GM19023 (cell line): Measurements from ENCODE around the gene BIK.
"Not testable (repeated sequence)": the region's sequence is repeated elsewhere in the genome, so short reads cannot be mapped to it uniquely, and the experiment has no call there.

ENCODE experiments used
- ATAC-seq: cut with Tn5 transposase; IDR thresholded peaks from one replicate; pipeline ENCODE4 v1.9.1; 2021; ENCODE audit warnings: mild to moderate bottlenecking, moderate library complexity; ENCODE audit not compliant: unreplicated experiment

Gene BIK

DNA sequence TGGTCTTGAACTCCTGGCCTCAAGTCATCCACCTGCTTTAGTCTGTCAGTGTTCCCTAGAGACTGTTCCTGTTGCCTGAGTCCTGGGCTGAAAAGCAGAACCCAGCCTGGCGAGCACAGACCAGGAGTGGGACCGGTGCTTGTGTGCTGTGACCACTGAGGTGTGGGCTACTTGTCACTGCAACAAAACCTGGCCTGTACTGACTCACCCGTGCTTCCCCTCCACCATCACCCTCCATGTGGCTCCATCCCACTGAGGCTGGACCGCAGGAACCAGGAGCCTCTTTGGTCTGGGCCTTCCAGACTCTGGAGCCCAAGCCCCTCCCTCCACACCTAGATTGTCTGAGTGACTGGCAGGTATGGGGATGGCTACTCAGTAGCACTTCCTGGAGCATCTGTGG, 24.0 kb downstream of the BIK start:
- ATAC-seq: no peak

DNA sequence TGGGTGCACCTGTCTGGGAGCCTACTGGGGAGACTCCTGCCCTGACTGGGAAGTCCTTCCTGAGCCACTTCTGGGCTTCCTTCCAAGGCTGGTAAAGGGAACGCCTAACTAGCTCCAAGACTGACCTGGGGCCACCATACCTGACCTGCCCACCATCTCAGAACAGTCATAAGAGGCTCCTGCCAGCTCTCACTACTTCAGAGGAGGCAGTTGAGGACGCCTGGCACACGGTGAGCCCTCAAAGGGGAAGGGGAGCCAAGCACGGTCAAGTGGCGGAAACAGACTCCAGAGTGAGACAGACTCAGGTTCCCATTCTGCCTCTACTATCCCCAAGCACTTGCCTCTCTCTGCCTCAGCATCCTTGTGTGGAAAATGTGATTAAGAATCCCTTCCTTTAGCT, 25.0 kb downstream of the BIK start:
- no peak for ATAC-seq

GRCh38 chr22:43136255-43136654, 25.7 kb downstream of the BIK start:
- no peak for ATAC-seq

- no peak for ATAC-seq
Observed at GRCh38 chr22:43136801-43137200, 26.3 kb downstream of the BIK start.

GRCh38 chr22:43142880-43143562, 32.5 kb downstream of the BIK start, which contains the start of gene MCAT:
Gene MCAT, minus strand, starts transcription at chr22:43143398. Its CDS starts 50 bp downstream, at chr22:43143348.
- ATAC-seq: peak; percentile 74

DNA sequence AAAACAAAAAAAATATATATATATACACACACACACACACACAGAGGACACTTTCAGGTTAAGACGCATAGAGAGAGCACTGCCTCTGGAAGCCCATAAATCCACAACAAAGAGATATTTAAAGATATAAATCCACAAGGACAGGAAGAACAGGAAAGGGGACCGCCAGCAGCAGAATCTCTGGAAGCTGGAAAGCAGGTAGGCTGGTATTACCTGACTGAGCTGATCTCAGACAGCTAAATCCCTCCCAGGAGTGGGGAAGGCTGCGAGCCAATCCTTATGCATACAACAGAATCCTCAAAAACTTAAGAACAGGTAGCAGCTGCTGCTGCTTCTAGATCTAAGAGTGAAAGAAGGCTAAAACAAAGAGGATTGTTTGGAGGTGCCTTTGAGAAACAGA, 34.4 kb downstream of the BIK start:
- ATAC-seq: no peak

DNA sequence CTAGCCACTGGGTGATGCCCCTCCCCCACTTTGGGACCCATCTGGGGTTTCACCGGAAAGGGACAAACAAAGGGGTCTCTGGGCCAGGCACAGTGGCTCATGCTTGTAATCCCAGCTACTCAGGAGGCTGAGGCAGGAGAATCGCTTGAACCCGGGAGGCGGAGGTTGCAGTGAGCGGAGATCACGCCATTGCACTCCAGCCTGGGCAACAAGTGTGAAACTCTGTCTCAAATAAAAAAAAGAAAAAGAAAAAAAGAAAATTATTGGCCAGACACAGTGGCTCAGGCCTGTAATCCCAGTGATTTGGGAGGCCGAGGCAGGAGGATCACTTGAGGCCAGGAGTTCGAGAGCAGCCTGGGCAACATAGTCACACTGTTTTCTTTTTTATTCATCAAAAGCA, 34.8 kb downstream of the BIK start:
- ATAC-seq: not testable (repeated sequence)

- ATAC-seq: not testable (repeated sequence)
Observed at GRCh38 chr22:43146332-43146731, 35.8 kb downstream of the BIK start.

- ATAC-seq: no peak
Observed at GRCh38 chr22:43147821-43148220, 37.3 kb downstream of the BIK start.

DNA sequence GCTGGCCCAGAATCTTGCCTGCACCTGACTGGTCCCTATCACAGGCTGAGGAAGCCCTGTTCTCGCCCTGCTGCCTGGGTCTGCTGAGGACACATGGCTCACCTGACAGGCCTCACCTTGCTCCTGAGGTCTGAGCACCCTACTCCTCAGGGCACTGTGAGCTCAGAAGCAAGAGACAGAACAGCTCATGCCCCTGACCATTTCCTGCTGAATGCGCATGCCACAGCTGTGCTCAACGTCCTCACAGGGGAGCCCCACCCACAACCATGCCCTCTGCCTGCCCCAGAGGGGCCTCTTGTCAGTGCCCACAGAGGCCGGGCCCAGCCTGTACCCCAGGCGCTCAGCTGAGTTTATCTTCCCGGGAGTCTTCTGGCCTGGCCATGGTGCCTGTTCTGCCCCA, 38.0 kb downstream of the BIK start:
- no peak for ATAC-seq

- no peak for ATAC-seq
Observed at GRCh38 chr22:43150731-43151206, 40.2 kb downstream of the BIK start.

DNA sequence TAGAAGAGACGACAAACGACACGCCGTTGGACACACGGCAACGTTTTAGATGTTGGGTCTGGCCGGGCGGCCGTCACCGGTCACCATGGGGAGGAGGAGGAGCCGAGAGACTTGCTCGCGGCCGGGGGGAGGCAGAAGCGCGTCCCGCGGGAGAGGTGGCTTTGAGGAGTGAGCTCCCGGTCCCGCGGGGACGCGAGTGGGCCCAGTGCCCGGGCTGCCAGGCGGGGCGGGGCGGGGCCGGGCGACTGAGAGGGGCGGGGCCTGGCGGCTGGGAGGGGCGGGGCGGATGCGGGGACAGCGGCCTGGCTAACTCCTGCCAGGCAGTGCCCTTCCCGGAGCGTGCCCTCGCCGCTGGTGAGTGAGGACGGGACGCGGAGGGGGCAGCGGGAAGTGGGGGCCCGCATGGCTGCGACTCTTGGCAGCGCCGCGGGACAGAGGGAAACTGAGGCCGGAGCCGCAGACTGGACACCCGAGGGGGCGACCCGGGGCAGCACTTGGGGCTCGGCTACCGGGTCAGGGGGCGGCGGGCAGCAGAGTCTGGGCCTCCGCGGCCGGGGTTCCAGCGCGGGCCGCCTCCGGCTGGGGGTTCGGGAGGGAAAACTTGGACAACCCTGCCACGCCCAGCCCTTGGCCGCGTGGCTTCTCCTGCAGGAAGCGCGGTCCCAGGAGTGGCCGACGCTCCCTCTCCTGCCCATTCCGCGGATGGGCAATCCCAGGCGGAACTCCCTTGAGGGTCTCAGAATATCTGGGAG, 40.9 kb downstream of the BIK start, which contains the start of gene TSPO:
Gene TSPO (plus strand): TSS at position 309 of the 752 bp plus-strand sequence. CDS start 7,680 bp downstream, outside the sequence.
- peak; percentile 47 for ATAC-seq

GRCh38 chr22:43152003-43152356, 41.4 kb downstream of the BIK start:
- no peak for ATAC-seq

- ATAC-seq: no peak
Observed at GRCh38 chr22:43152357-43153071, 42.0 kb downstream of the BIK start.

DNA sequence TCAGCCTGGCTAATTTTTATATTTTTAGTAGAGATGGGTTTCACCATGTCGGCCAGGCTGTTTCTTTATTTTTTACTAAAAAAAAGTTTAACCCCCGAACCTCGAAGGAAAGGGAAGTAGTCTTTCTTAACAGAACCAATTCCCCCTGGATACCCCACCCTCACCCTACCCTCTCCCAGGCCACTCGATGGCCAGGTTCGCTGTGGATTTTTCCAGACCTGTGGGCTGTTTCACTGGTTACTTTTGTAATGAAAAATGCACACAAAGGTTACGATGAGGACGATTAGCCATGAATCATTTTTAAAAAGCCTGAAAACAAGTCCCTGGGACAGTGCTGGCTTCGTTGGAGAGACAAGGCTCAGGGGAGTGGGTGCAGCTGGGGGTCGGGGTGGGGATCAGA, 43.3 kb downstream of the BIK start:
- no peak for ATAC-seq

DNA sequence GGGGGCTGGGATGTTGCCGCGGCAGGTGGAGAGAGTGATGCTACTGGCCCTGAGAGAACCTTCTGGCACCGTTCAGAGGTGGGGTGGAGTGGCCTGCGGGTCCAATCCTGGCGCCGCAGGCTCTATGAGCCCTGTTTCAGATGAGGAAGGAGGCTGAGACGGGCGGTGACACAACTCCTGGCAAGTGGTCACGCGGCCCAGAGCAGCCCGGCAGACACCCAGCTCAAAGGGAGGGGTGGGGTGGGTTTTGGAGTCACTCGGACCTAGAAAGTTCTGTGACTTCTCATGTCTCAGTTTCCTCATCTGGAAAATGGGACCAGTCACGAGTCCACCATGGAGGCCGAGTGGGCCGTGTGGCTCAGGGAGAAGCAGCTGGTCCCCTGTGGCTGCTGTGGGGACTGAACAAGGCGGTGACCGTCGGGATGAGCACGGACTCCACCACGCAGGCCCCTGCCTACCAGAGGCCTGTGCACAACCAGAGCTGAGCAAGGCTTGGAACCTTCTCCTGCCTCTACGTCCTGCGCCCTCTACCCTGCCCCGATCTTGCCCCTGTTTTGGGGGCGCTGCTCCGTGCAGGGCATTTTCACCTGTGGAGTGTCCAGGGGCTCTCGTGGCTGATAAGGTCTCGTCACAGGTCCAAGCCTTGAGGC, 44.5 kb downstream of the BIK start:
- no peak for ATAC-seq

DNA sequence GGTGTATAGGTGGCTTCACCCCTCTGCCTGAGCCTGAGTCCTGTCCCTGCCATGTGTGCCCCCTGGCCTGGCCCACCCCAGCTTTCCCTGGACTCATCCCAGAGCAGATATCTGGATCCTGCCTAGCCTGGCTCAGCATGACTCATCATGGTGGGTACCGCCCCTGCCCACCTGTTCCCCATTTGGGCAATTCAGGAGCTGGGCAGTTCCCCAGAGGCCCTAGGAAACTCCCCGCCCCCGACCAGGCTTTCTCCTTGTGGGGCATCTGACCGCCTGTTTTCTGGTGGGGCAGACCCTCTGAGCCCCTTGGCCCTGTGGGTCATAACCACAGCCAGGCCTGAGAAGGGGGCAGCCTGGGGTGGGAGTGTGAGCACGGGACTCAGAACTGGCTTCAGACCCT, 45.2 kb downstream of the BIK start:
- no peak for ATAC-seq

- no peak for ATAC-seq
Observed at GRCh38 chr22:43156413-43156812, 45.9 kb downstream of the BIK start.

GRCh38 chr22:43157874-43158546, 47.5 kb downstream of the BIK start:
- ATAC-seq: no peak

DNA sequence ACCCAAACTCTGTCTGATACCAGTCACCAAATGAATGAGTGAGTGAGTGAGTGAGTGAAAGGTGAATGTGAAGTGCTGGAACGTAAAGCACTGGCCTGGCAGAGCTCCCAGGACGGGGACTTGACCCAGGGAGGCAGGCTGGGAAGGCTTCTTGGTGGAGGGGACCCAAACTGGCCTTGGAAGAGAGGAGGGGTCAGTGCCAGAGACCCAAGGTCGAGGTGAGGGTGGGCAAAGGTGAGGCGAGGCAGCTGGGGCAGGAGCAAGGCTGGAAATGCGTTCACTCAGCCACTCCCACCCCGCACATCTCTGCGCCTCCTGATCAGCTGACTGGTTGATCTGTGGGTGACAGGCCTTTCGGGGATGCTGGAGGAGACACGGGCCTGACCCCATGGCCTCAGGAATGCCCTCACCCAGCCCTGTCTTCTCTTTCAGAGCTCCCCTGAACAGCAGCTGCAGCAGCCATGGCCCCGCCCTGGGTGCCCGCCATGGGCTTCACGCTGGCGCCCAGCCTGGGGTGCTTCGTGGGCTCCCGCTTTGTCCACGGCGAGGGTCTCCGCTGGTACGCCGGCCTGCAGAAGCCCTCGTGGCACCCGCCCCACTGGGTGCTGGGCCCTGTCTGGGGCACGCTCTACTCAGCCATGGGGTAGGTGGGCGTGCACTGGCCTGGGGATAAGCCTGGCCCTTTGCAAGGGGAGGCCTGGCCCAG, 48.4 kb downstream of the BIK start:
- ATAC-seq: no peak
